ENCODE data around the gene SLC35F2. TPM values are rescaled to one million over a fixed set of nuclear protein-coding genes. Genes with fewer than 3 reads are reported as not detected.
"Not testable (repeated sequence)": the region's sequence is repeated elsewhere in the genome, so short reads cannot be mapped to it uniquely, and the experiment has no call there.

SLC35F2 gene
- total RNA-seq: 10 to 100 TPM; 15.0 to 18.3 TPM

GRCh38 chr11:107858217-107859070, at the start of gene SLC35F2:
Gene SLC35F2 (minus strand): TSS chr11:107858787. CDS start chr11:107858767, 20 bp downstream.
- Mint-ChIP-seq H3K36me3 (no peaks in the 10 kb centered on the region), H3K9me3 (no peaks in the 10 kb centered on the region), H3K4me1 (ENCODE audit: low read depth in 2 of 2) (peaks cover 24 to 25% of the 10 kb centered on the region in 2 donors), H3K27ac (peak within 1 kb of the TSS; percentile 61 to 90), H3K27me3 (peaks cover 0 to 3% of the 10 kb centered on the region in 2 donors), H3K4me3 (peak within 1 kb of the TSS; percentile 96)
- DNase-seq (ENCODE audit: low spot score) (peak; percentile 83), ATAC-seq (peak; percentile 96)

GRCh38 chr11:107908211-107908610, 49.6 kb upstream of the SLC35F2 start:
- Mint-ChIP-seq H3K36me3 (no peaks in the 10 kb centered on the region), H3K27me3 (peaks cover 6 to 8% of the 10 kb centered on the region in 2 donors), H3K4me1 (ENCODE audit: low read depth in 2 of 2) (no peaks in the 10 kb centered on the region), H3K4me3 (no peak overlapping the region), H3K9me3 (no peaks in the 10 kb centered on the region), H3K27ac (no peak overlapping the region)
- DNase-seq (ENCODE audit: low spot score) (no peak), ATAC-seq (no peak)

GRCh38 chr11:107898270-107898669, 39.7 kb upstream of the SLC35F2 start:
- peaks cover 11 to 17% of the 10 kb centered on the region in 2 donors for H3K27me3 Mint-ChIP-seq
- no peaks in the 10 kb centered on the region for H3K36me3 Mint-ChIP-seq
- ATAC-seq (no peak), DNase-seq (ENCODE audit: low spot score) (no peak)
- no peaks in the 10 kb centered on the region for H3K9me3 Mint-ChIP-seq
- no peak overlapping the region for H3K27ac Mint-ChIP-seq
- no peak overlapping the region for H3K4me3 Mint-ChIP-seq
- no peaks in the 10 kb centered on the region for H3K4me1 Mint-ChIP-seq (ENCODE audit: low read depth in 2 of 2)

GRCh38 chr11:107882095-107882820, 23.7 kb upstream of the SLC35F2 start:
- no peak overlapping the region for H3K4me3 Mint-ChIP-seq
- H3K27ac Mint-ChIP-seq: no peak overlapping the region
- no peaks in the 10 kb centered on the region for H3K4me1 Mint-ChIP-seq (ENCODE audit: low read depth in 2 of 2)
- DNase-seq (ENCODE audit: low spot score) (no peak), ATAC-seq (no peak)
- H3K36me3 Mint-ChIP-seq: no peaks in the 10 kb centered on the region
- H3K27me3 Mint-ChIP-seq: peaks cover 0 to 5% of the 10 kb centered on the region in 2 donors
- no peaks in the 10 kb centered on the region for H3K9me3 Mint-ChIP-seq

GRCh38 chr11:107881471-107881870, 22.9 kb upstream of the SLC35F2 start:
- H3K27ac Mint-ChIP-seq; H3K36me3 Mint-ChIP-seq; DNase-seq (ENCODE audit: low spot score); H3K27me3 Mint-ChIP-seq; H3K4me1 Mint-ChIP-seq (ENCODE audit: low read depth in 2 of 2); H3K4me3 Mint-ChIP-seq; H3K9me3 Mint-ChIP-seq; ATAC-seq: not testable (repeated sequence)

GRCh38 chr11:107876141-107876540, 17.6 kb upstream of the SLC35F2 start:
- ATAC-seq (no peak), DNase-seq (ENCODE audit: low spot score) (no peak)
- Mint-ChIP-seq H3K4me1 (ENCODE audit: low read depth in 2 of 2) (no peaks in the 10 kb centered on the region), H3K27me3 (peaks cover 0 to 7% of the 10 kb centered on the region in 2 donors), H3K27ac (no peak overlapping the region), H3K36me3 (no peaks in the 10 kb centered on the region), H3K9me3 (no peaks in the 10 kb centered on the region), H3K4me3 (no peak overlapping the region)

GRCh38 chr11:107864591-107864990, 6.0 kb upstream of the SLC35F2 start:
- no peak for DNase-seq (ENCODE audit: low spot score)
- Mint-ChIP-seq H3K4me1 (ENCODE audit: low read depth in 2 of 2) (peaks cover 2 to 4% of the 10 kb centered on the region in 2 donors), H3K27ac (no peak overlapping the region), H3K4me3 (no peak overlapping the region), H3K9me3 (no peaks in the 10 kb centered on the region), H3K36me3 (no peaks in the 10 kb centered on the region), H3K27me3 (peaks cover 0 to 9% of the 10 kb centered on the region in 2 donors)
- ATAC-seq: no peak

GRCh38 chr11:107860688-107861087, 2.1 kb upstream of the SLC35F2 start:
- Mint-ChIP-seq H3K4me1 (ENCODE audit: low read depth in 2 of 2) (peaks cover 24 to 25% of the 10 kb centered on the region in 2 donors), H3K27me3 (peaks cover 0 to 9% of the 10 kb centered on the region in 2 donors), H3K9me3 (no peaks in the 10 kb centered on the region), H3K4me3 (no peak overlapping the region), H3K27ac (no peak overlapping the region), H3K36me3 (no peaks in the 10 kb centered on the region)
- ATAC-seq (no peak), DNase-seq (ENCODE audit: low spot score) (no peak)

- not testable (repeated sequence) for ATAC-seq
Observed at GRCh38 chr11:107860240-107860620, 1.6 kb upstream of the SLC35F2 start.

GRCh38 chr11:107859459-107860239, 1.1 kb upstream of the SLC35F2 start:
- Mint-ChIP-seq H3K27me3 (peaks cover 0 to 9% of the 10 kb centered on the region in 2 donors), H3K9me3 (no peaks in the 10 kb centered on the region)

More at GRCh38 chr11:107860240-107860620, 1.6 kb upstream of the SLC35F2 start:
- DNase-seq (ENCODE audit: low spot score); H3K4me3 Mint-ChIP-seq; H3K27me3 Mint-ChIP-seq; H3K9me3 Mint-ChIP-seq; H3K36me3 Mint-ChIP-seq; H3K27ac Mint-ChIP-seq: not testable (repeated sequence)
- peaks cover 24 to 25% of the 10 kb centered on the region in 2 donors for H3K4me1 Mint-ChIP-seq (ENCODE audit: low read depth in 2 of 2)

GRCh38 chr11:107857550-107858216, 904 bp downstream of the SLC35F2 start:
- Mint-ChIP-seq H3K9me3 (no peaks in the 10 kb centered on the region), H3K4me3 (peak overlapping the region; percentile 96), H3K27ac (peak overlapping the region; percentile 61 to 90), H3K27me3 (peaks cover 0 to 3% of the 10 kb centered on the region in 2 donors), H3K4me1 (ENCODE audit: low read depth in 2 of 2) (peaks cover 25 to 27% of the 10 kb centered on the region in 2 donors), H3K36me3 (no peaks in the 10 kb centered on the region)
- DNase-seq (ENCODE audit: low spot score): no peak
- ATAC-seq: no peak

More at GRCh38 chr11:107859459-107860239, 1.1 kb upstream of the SLC35F2 start:
- Mint-ChIP-seq H3K4me1 (ENCODE audit: low read depth in 2 of 2) (peaks cover 24 to 25% of the 10 kb centered on the region in 2 donors), H3K27ac (peak overlapping the region; percentile 61 to 90), H3K36me3 (no peaks in the 10 kb centered on the region), H3K4me3 (peak overlapping the region; percentile 96)
- ATAC-seq: no peak
- no peak for DNase-seq (ENCODE audit: low spot score)

- Mint-ChIP-seq H3K36me3 (no peaks in the 10 kb centered on the region), H3K4me3 (peak overlapping the region; percentile 96), H3K9me3 (no peaks in the 10 kb centered on the region), H3K4me1 (ENCODE audit: low read depth in 2 of 2) (peaks cover 25 to 27% of the 10 kb centered on the region in 2 donors), H3K27me3 (peaks cover 0 to 3% of the 10 kb centered on the region in 2 donors), H3K27ac (no peak overlapping the region)
- DNase-seq (ENCODE audit: low spot score): no peak
- ATAC-seq: no peak
Observed at GRCh38 chr11:107856981-107857517, 1.5 kb downstream of the SLC35F2 start.

Data from natural killer cell treated with Interleukin-12 subunit alpha and Interleukin-12 subunit beta and Interleukin-15 and Interleukin-18, amount 100 ng/mL, for 72 hours (primary cell).